ENCODE measurements around the gene MAPK4.

The MAPK4 gene

GRCh38 chr18:50651334-50651733 lies 91.4 kb downstream of the MAPK4 start (continued):
- no peak for TF ChIP-seq ZBTB10 (tag by site-specific recombination; IDR thresholded peaks at IDR 0.05)
- TF ChIP-seq MZF1 (tag by site-specific recombination; IDR thresholded peaks at IDR 0.05; ENCODE audit: borderline replicate concordance), result no peak
- TF ChIP-seq TCF7L2 (IDR thresholded peaks at IDR 0.05; ENCODE audit: borderline replicate concordance, low read depth, low read length), result no peak
- TF ChIP-seq PRDM6 (tag by site-specific recombination; IDR thresholded peaks at IDR 0.05), result no peak
- TF ChIP-seq ZBTB20 (tag by site-specific recombination; IDR thresholded peaks at IDR 0.05), result no peak
- no peak for TF ChIP-seq ZNF223 (tag by site-specific recombination; IDR thresholded peaks at IDR 0.05)
- no peak for TF ChIP-seq ZBTB7A (tag by site-specific recombination; IDR thresholded peaks at IDR 0.05; ENCODE audit: low read depth)
- TF ChIP-seq ZNF654 (tag by site-specific recombination; IDR thresholded peaks at IDR 0.05; ENCODE audit: low read depth), result no peak
- TF ChIP-seq ZFHX2 (tag by site-specific recombination; conservative IDR thresholded peaks at IDR 0.05), result no peak
- TF ChIP-seq BCL11B (tag by site-specific recombination; IDR thresholded peaks at IDR 0.05; ENCODE audit: low read depth), result no peak

- 0 out of 2 replicates have a peak, but pooled peaks have one; percentile 31 for TF ChIP-seq ZBTB6 (tag by site-specific recombination; IDR thresholded peaks at IDR 0.05)
- TF ChIP-seq ZSCAN16 (tag by site-specific recombination; IDR thresholded peaks at IDR 0.05), result no peak
- no peak for TF ChIP-seq ZNF776 (tag by site-specific recombination; IDR thresholded peaks at IDR 0.05; ENCODE audit: borderline replicate concordance)
- no peaks in the 10 kb centered on the region for H3K4me1 ChIP-seq (ENCODE audit: control insufficient read depth, insufficient read depth, low read length)
- H3K9me3 ChIP-seq (ENCODE audit: control insufficient read depth, insufficient read depth, low read depth, low read length), result no peaks in the 10 kb centered on the region
- ChIA-PET POLR2A (no interaction called here), CTCF (interaction anchor here (0.6 kb wide), 1 partner anchor 224 kb away, joined by 3 read pairs; no protein-coding TSS in a partner anchor)
- no peak overlapping the region for H3K4me3 ChIP-seq (ENCODE audit: low read depth, low read length)
- H3K36me3 ChIP-seq (ENCODE audit: control insufficient read depth in 2 of 2, insufficient read depth in 1 of 2, low read length in 2 of 2), result no peaks in the 10 kb centered on the region
- no peak overlapping the region for H3K27ac ChIP-seq (ENCODE audit: extremely low read depth, low read depth, low read length)
Observed at GRCh38 chr18:50653402-50654093, 93.7 kb downstream of the MAPK4 start.

GRCh38 chr18:50654211-50654610 lies 94.3 kb downstream of the MAPK4 start:
- Histone ChIP-seq H3K4me1 (ENCODE audit: control insufficient read depth, insufficient read depth, low read length) (no peaks in the 10 kb centered on the region), H3K27ac (ENCODE audit: extremely low read depth, low read depth, low read length) (no peak overlapping the region), H3K4me3 (ENCODE audit: low read depth, low read length) (no peak overlapping the region), H3K9me3 (ENCODE audit: control insufficient read depth, insufficient read depth, low read depth, low read length) (no peaks in the 10 kb centered on the region), H3K36me3 (ENCODE audit: control insufficient read depth in 2 of 2, insufficient read depth in 1 of 2, low read length in 2 of 2) (no peaks in the 10 kb centered on the region)
- POLR2A ChIA-PET, result no interaction called here
- CTCF ChIA-PET, result no interaction called here
- no peak for TF ChIP-seq ZIC2 (tag by site-specific recombination; IDR thresholded peaks at IDR 0.05)
- no peak for TF ChIP-seq ZNF18 (tag by site-specific recombination; IDR thresholded peaks at IDR 0.05)
- TF ChIP-seq ATF2 (tag by site-specific recombination; IDR thresholded peaks at IDR 0.05; ENCODE audit: low read depth), result no peak
- no peak for TF ChIP-seq ZBTB7A (tag by site-specific recombination; IDR thresholded peaks at IDR 0.05; ENCODE audit: low read depth)
- no peak for TF ChIP-seq ZNF777 (tag by site-specific recombination; IDR thresholded peaks at IDR 0.05; ENCODE audit: borderline replicate concordance)
- no peak for TF ChIP-seq ZNF155 (tag by site-specific recombination; IDR thresholded peaks at IDR 0.05)
- TF ChIP-seq ZNF138 (tag by site-specific recombination; IDR thresholded peaks at IDR 0.05; ENCODE audit: borderline replicate concordance), result no peak
- no peak for TF ChIP-seq ZNF26 (tag by site-specific recombination; IDR thresholded peaks at IDR 0.05)

Data from HEK293 (cell line).